ENCODE results near the gene NRAS. TPM values are rescaled to one million over a fixed set of nuclear protein-coding genes. Genes with fewer than 3 reads are reported as not detected.

Gene NRAS
- total and polyA plus RNA-seq, 3 donors from 2014 or later, result 17.4 to 24.6 (median 22.8) TPM

DNA sequence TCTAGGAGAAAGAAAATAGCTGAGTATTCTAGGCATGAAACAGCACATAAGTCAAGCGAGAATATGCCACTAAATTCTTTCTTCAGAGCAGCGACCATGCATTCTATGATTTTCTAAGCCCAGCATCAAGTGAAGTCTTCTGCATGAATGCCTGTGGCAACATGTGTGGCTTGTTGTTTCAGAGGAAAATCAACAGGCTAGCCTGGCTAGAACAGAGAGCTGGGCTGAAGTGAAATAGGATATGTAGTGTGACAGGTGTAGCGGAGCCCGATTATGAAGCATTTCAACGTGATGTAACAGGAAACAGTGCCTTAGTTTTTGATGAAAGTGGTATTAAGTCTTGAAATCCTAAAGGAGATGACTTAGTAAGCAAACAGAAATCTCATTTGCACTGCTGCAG is 34.2 kb upstream of the NRAS start:
- Histone ChIP-seq H3K4me1 (peaks cover 31% of the 10 kb centered on the region), H3K4me3 (no peak overlapping the region), H3K36me3 (ENCODE audit: low read depth, missing control alignments) (no peaks in the 10 kb centered on the region), H3K27me3 (no peaks in the 10 kb centered on the region), H3K9me3 (no peaks in the 10 kb centered on the region), H3K27ac (no peak overlapping the region)
- WGBS, 2 donors, result 69 to 71% methylated on average over 5 of the region's 5 CpGs
- DNase-seq, result no peak
- no peak for TF ChIP-seq POLR2A (IDR thresholded peaks at IDR 0.05)
- TF ChIP-seq, protein P1, sequence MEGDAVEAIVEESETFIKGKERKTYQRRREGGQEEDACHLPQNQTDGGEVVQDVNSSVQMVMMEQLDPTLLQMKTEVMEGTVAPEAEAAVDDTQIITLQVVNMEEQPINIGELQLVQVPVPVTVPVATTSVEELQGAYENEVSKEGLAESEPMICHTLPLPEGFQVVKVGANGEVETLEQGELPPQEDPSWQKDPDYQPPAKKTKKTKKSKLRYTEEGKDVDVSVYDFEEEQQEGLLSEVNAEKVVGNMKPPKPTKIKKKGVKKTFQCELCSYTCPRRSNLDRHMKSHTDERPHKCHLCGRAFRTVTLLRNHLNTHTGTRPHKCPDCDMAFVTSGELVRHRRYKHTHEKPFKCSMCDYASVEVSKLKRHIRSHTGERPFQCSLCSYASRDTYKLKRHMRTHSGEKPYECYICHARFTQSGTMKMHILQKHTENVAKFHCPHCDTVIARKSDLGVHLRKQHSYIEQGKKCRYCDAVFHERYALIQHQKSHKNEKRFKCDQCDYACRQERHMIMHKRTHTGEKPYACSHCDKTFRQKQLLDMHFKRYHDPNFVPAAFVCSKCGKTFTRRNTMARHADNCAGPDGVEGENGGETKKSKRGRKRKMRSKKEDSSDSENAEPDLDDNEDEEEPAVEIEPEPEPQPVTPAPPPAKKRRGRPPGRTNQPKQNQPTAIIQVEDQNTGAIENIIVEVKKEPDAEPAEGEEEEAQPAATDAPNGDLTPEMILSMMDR (IDR thresholded peaks at IDR 0.05), result no peak
- intact Hi-C loops (cut with DNase I; ENCODE audit: low total_unique reads), result no loop called here

DNA sequence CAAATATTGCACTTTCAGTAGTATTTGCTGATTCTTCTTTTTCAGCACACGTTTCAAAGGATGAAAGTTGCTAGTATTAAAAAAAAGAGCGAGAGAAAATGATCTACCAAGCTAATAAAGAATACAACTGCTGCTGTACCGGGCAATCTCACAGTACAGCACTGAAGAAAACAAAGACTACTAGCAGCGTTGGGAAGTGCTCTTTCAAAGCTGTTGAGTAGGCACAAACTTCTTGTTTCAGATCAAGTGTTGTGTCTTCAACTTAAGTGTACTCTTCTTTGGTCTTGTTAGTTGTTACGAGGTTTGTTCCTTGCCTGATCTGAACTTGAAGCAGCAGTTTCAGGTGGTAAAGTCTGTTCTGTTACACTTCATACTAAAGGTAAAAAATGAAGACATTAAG is 33.3 kb upstream of the NRAS start:
- TF ChIP-seq, protein P1 (IDR thresholded peaks at IDR 0.05), result no peak
- no peak for TF ChIP-seq POLR2A (IDR thresholded peaks at IDR 0.05)
- Histone ChIP-seq H3K36me3 (ENCODE audit: low read depth, missing control alignments) (no peaks in the 10 kb centered on the region), H3K9me3 (no peaks in the 10 kb centered on the region), H3K4me1 (peaks cover 22% of the 10 kb centered on the region), H3K4me3 (no peak overlapping the region), H3K27me3 (no peaks in the 10 kb centered on the region), H3K27ac (no peak overlapping the region)
- 72 to 74% methylated on average over 5 of the region's 5 CpGs for WGBS, 2 donors
- DNase-seq, result no peak
- intact Hi-C loops (cut with DNase I; ENCODE audit: low total_unique reads), result no loop called here

DNA sequence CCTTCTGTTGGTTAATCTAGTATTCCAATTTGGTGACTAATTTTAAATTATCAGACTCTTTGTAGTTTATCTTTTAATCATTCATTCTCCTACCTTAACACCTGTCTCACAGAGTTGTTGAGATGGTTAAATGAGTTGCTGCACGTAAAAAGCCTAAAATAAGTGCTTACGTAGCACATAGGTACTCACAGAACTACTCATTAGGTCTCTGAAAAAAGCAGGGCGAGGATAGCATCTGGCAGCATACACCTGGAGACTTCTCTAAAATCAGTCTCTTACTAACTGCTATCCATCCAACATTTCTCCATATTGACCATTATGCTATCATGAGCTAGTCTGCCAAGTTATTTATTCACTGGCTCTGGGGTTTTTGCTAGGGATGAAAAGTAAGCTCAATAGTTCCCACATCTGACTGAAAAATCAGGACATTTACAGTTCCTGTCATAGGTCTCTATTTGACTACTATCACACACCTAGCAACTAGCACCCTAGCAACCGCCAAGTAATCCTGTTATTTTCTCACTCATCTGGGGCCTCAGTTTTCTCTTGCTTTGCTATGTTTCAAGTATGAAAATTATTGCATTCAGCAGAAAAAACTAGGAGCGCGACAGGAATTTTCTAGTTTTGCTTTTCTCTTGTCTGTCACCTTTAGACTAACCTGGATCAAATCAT is 30.0 kb upstream of the NRAS start:
- H3K27me3 ChIP-seq, result no peaks in the 10 kb centered on the region
- no peak for DNase-seq
- no peak overlapping the region for H3K27ac ChIP-seq
- 80 to 81% methylated on average over 6 of the region's 6 CpGs for WGBS, 2 donors
- peaks cover 11% of the 10 kb centered on the region for H3K4me1 ChIP-seq
- no peaks in the 10 kb centered on the region for H3K36me3 ChIP-seq (ENCODE audit: low read depth, missing control alignments)
- H3K4me3 ChIP-seq, result no peak overlapping the region
- intact Hi-C loops (cut with DNase I; ENCODE audit: low total_unique reads), result no loop called here
- TF ChIP-seq, protein P1 (IDR thresholded peaks at IDR 0.05), result no peak
- no peak for TF ChIP-seq POLR2A (IDR thresholded peaks at IDR 0.05)
- H3K9me3 ChIP-seq, result no peaks in the 10 kb centered on the region

DNA sequence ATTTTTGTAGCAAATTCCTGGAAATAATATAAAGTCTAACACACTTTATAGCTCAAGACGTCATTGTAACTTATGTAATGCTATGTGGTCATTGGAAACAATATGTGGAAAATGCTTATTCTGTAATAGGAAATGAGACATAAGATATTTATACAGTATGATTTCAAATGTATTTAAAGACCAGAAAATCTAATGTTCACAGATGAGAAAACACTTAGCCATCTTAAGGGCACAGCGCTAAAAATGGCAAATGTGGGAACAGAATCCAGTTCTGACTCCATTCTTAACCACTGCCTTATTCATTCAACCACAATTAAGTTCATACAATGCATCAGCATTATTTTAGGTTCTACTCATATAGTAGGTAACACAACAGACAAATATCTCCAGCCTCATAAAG is 28.7 kb upstream of the NRAS start:
- no peak for DNase-seq
- 83 to 84% methylated on average over 2 of the region's 2 CpGs for WGBS, 2 donors
- Histone ChIP-seq H3K4me1 (peaks cover 4% of the 10 kb centered on the region), H3K4me3 (no peak overlapping the region), H3K9me3 (no peaks in the 10 kb centered on the region), H3K27ac (no peak overlapping the region), H3K36me3 (ENCODE audit: low read depth, missing control alignments) (no peaks in the 10 kb centered on the region), H3K27me3 (no peaks in the 10 kb centered on the region)
- intact Hi-C loops (cut with DNase I; ENCODE audit: low total_unique reads), result no loop called here
- no peak for TF ChIP-seq POLR2A (IDR thresholded peaks at IDR 0.05)
- TF ChIP-seq, protein P1 (IDR thresholded peaks at IDR 0.05), result no peak

Data from testis (tissue), 3 donors.